Stomach (tissue), 9 donors: ENCODE results near the gene DCP2. TPM values are rescaled to one million over a fixed set of nuclear protein-coding genes. Genes with fewer than 3 reads are reported as not detected.

ENCODE experiments used
- DNase-seq, 2 donors: peaks; one replicate each; pipeline versions ENCODE4 v3.0.0 to v3.0.0-alpha.2; 2013 to 2019
- H3K27ac ChIP-seq, 5 donors: fragments of 200-600 bp in 4 of 5; sonication (generic) in 4 of 5; one replicate each; pipeline ENCODE4 v1.5.1; 2013 to 2019; ENCODE audit warnings: mild to moderate bottlenecking in 1 of 5, moderate library complexity in 1 of 5
- H3K27me3 ChIP-seq, 3 donors: fragments of 200-600 bp; sonication (generic); one replicate each; pipeline ENCODE4 v1.5.1; 2017 to 2019; ENCODE audit warnings: mixed run types in 1 of 3
- H3K36me3 ChIP-seq, 4 donors: fragments of 200-600 bp; sonication (generic); 1 replicate in 3 of 4; 2 replicates in 1 of 4; pipeline ENCODE4 v1.5.1; 2016 to 2019
- H3K4me1 ChIP-seq, 4 donors: fragments of 200-600 bp; sonication (generic); one replicate each; pipeline ENCODE4 v1.5.1; 2016 to 2019
- H3K4me3 ChIP-seq, 4 donors: fragments of 200-600 bp; sonication (generic) in 3 of 4; one replicate each; pipeline ENCODE4 v1.5.1; 2016 to 2019; ENCODE audit warnings: mild to moderate bottlenecking in 1 of 4
- H3K9me3 ChIP-seq, 4 donors: fragments of 200-600 bp; sonication (generic); one replicate each; pipeline ENCODE4 v1.5.1; 2016 to 2019
- EP300 ChIP-seq: sonication (generic); formaldehyde crosslinking; IDR thresholded peaks from one replicate; pipeline ENCODE4 v1.6.1; 2017; ENCODE audit warnings: antibody characterized with exemption
- POLR2A ChIP-seq, 4 donors: fragments of 450-650 bp; IDR thresholded peaks; one replicate each; pipeline ENCODE4 v1.6.1; 2016; ENCODE audit warnings: antibody characterized with exemption in 4 of 4, control low read depth in 2 of 4, mild to moderate bottlenecking in 1 of 4, moderate library complexity in 1 of 4
- POLR2AphosphoS5 ChIP-seq, 3 donors: sonication (generic); formaldehyde crosslinking; IDR thresholded peaks; one replicate each; pipeline ENCODE4 v1.6.1; 2016; ENCODE audit warnings: antibody characterized with exemption in 3 of 3
- WGBS, 5 donors: extraction: QIAGEN DNeasy Blood & Tissue Kit in 3 of 5; methylation state at CpG; one replicate each; pipeline versions ENCODE4 v1.1.5 to v1.1.7; 2013 to 2018; 5-methylcytosine and 5-hydroxymethylcytosine counted together
- intact Hi-C: fragments of 100-400 bp; cut with DNase I; formaldehyde crosslinking; loops from one replicate; pipeline ENCODE4 v1.15.1; 2023; ENCODE audit warnings: low total_unique reads
- polyA plus RNA-seq, 3 donors: library from polyadenylated mRNA; stranded (reverse); fragments of 200-250 nt; gene quantifications; one replicate each; pipeline ENCODE4 v1.2.3, GENCODE V29; 2013
- total RNA-seq, 5 donors: library from RNA; depleted of rRNA; stranded (reverse); fragments of >200 nt; gene quantifications; one replicate each; pipeline versions ENCODE4 v1.1.0 to v1.2.3, GENCODE V29; 2014 to 2016
- TF ChIP-seq, protein P1 (sequence below), 7 experiments: fragments of 450-650 bp in 4 of 7; fragments of 200-600 bp in 3 of 7; sonication (generic) in 3 of 7; IDR thresholded peaks; one replicate each; pipeline ENCODE4 v1.5.1; 2016 to 2019; ENCODE audit warnings: antibody characterized with exemption in 7 of 7, control low read depth in 2 of 7, mild to moderate bottlenecking in 1 of 7
- donor health status: healthy with polysubstance abuse.
- donor health status: Bipolar disorder and iron deficiency.
- donor health status: healthy.

The DCP2 gene
- total and polyA plus RNA-seq, 8 donors, result 5.3 to 61.3 (median 7.2) TPM

DNA sequence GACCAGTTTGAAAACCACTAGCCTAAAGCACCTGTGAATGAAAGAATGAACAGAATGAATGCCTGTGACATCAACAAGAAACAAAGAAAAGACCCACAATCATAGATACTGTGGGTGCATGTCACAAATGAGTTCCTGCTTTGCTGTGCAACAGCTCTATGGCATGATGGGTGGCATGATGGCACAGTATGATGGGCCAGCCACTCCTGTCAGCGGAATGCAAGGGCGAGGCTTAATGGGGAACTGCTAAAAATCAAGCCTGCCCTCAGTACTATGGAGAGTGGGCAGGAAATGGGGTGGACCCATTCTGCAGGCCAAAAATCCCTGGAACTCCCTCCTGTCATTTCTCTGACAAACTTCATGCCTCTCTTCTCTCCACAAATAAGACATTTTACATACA is 89.0 kb downstream of the DCP2 start:
- intact Hi-C loops, result no loop called here
- DNase-seq, result no peak
- TF ChIP-seq, protein P1, sequence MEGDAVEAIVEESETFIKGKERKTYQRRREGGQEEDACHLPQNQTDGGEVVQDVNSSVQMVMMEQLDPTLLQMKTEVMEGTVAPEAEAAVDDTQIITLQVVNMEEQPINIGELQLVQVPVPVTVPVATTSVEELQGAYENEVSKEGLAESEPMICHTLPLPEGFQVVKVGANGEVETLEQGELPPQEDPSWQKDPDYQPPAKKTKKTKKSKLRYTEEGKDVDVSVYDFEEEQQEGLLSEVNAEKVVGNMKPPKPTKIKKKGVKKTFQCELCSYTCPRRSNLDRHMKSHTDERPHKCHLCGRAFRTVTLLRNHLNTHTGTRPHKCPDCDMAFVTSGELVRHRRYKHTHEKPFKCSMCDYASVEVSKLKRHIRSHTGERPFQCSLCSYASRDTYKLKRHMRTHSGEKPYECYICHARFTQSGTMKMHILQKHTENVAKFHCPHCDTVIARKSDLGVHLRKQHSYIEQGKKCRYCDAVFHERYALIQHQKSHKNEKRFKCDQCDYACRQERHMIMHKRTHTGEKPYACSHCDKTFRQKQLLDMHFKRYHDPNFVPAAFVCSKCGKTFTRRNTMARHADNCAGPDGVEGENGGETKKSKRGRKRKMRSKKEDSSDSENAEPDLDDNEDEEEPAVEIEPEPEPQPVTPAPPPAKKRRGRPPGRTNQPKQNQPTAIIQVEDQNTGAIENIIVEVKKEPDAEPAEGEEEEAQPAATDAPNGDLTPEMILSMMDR (IDR thresholded peaks at IDR 0.05), result no peak
- H3K9me3 ChIP-seq, result no peaks in the 10 kb centered on the region
- H3K4me1 ChIP-seq, result no peaks in the 10 kb centered on the region
- peaks cover 7 to 58% (median 23%) of the 10 kb centered on the region in 4 donors for H3K36me3 ChIP-seq
- WGBS, 5 donors, result 96 to 100% (median 97%) methylated on average over 2 of the region's 2 CpGs
- no peaks in the 10 kb centered on the region for H3K27me3 ChIP-seq
- H3K27ac ChIP-seq, result no peak overlapping the region
- H3K4me3 ChIP-seq, result no peak overlapping the region

DNA sequence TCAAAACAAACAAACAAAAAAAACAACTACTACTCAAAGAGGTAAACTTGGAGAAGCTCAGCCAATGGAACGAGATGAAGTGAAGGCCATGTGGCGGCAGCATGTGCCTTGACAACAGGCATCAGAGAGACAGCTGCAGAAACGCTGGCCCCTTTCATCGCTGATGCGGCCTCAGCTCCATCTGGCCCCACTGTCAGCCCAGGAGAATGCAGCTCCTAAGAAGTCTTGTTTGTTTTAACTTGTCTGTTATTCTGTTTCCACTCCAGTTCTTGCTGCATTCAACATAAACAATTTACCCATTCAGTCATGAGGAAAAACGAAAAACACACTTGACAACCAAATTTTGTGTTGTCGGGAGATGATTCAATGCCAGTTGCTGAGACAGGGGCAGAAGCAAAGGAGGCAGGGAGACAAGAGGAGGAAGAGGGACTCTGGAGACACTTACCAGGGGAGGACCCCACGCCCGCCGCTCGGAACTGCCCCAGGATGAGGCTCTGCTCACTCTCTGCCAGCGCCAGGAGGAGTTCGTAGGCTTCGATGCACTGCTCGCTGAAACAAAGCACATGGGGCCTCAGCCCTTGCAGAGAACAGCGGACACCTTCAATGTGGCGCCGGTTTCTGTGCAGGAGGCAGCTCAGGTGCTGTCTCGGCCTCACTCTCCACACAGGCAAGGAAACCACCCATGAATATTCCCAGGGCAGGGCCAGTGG is 91.2 kb downstream of the DCP2 start:
- TF ChIP-seq, protein P1 (IDR thresholded peaks at IDR 0.05), result no peak
- TF ChIP-seq EP300 (no peak), POLR2A (IDR thresholded peaks at IDR 0.05) (no peak), POLR2AphosphoS5 (IDR thresholded peaks at IDR 0.05) (no peak)
- intact Hi-C loops, result no loop called here
- Histone ChIP-seq H3K4me3 (no peak overlapping the region), H3K4me1 (no peaks in the 10 kb centered on the region), H3K27me3 (no peaks in the 10 kb centered on the region), H3K9me3 (no peaks in the 10 kb centered on the region), H3K36me3 (peaks cover 7 to 55% (median 20%) of the 10 kb centered on the region in 4 donors), H3K27ac (peak overlapping the region in 2 of 5 donors; percentile 23 to 28)
- DNase-seq, result peak in 1 of 2 donors; percentile 71
- 78 to 84% (median 82%) methylated on average over 19 of the region's 19 CpGs for WGBS, 5 donors

DNA sequence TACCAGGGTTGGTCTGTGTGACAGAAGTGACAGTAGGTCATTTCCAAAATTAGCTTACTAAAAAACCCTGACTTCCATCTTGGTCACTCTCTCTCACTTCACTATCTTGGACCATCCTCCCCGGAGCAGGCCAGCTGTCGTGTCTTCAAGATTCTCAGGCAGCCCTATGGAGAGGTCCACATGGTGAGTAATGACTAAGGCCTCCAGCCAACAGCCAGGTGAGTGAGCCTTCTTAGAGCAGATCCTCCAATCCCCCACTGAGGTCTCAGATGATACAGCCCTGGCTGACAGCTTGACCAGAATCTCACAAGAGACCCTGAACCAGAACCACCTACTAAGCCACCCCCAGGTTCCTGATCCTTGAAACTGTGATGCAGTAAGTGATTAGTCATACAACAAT is 92.0 kb downstream of the DCP2 start:
- Histone ChIP-seq H3K9me3 (no peaks in the 10 kb centered on the region), H3K36me3 (peaks cover 4 to 47% (median 13%) of the 10 kb centered on the region in 4 donors), H3K4me3 (no peak overlapping the region), H3K4me1 (no peaks in the 10 kb centered on the region), H3K27ac (no peak overlapping the region), H3K27me3 (no peaks in the 10 kb centered on the region)
- 86 to 100% (median 92%) methylated on average over 2 of the region's 2 CpGs for WGBS, 5 donors
- TF ChIP-seq POLR2A (IDR thresholded peaks at IDR 0.05) (no peak), EP300 (no peak), POLR2AphosphoS5 (IDR thresholded peaks at IDR 0.05) (no peak)
- TF ChIP-seq, protein P1 (IDR thresholded peaks at IDR 0.05), result no peak
- no peak for DNase-seq
- intact Hi-C loops, result no loop called here

Other genes starting within 250 kb of the DCP2 start
- gene APC, start 238.9 kb upstream of the DCP2 start, total RNA-seq, result 100 to 1,000 TPM in 1 of 5 donors, 10 to 100 TPM in 4; 20.0 to 175 (median 54.8) TPM
- 1 to 10 TPM; 2.0 to 3.2 (median 2.4) TPM for gene APC, start 238.9 kb upstream of the DCP2 start, polyA plus RNA-seq
- gene SRP19, start 115.5 kb upstream of the DCP2 start, total RNA-seq, result 10 to 100 TPM in 2 of 5 donors, 1 to 10 TPM in 3; 3.2 to 64.8 (median 6.4) TPM
- gene SRP19, start 115.5 kb upstream of the DCP2 start, polyA plus RNA-seq, result 10 to 100 TPM; 62.5 to 99.3 (median 75.8) TPM
- gene REEP5, start 54.6 kb upstream of the DCP2 start, total RNA-seq, result 100 to 1,000 TPM in 1 of 5 donors, 10 to 100 TPM in 4; 18.8 to 102 (median 65.9) TPM
- 10 to 100 TPM; 24.7 to 45.0 (median 35.7) TPM for gene REEP5, start 54.6 kb upstream of the DCP2 start, polyA plus RNA-seq